Esophagus squamous epithelium (tissue), 5 donors: ENCODE data around the gene EPHX1. TPM values are rescaled to one million over a fixed set of nuclear protein-coding genes. Genes with fewer than 3 reads are reported as not detected.

ENCODE experiments used
- DNase-seq: peaks from one replicate; lab custom pipeline; 2025; lab: John Stamatoyannopoulos, UW
- H3K27ac ChIP-seq, 4 donors: fragments of 200-600 bp; sonication (generic); one replicate each; pipeline ENCODE4 v1.5.1; 2016 to 2019; ENCODE audit warnings: mild to moderate bottlenecking in 1 of 4
- H3K27me3 ChIP-seq, 4 donors: fragments of 200-600 bp; sonication (generic); 1 replicate in 3 of 4; 2 replicates in 1 of 4; pipeline versions ENCODE4 v1.5.1 to v1.6.0; 2017 to 2021; ENCODE audit warnings: antibody characterized with exemption in 1 of 4
- H3K36me3 ChIP-seq, 3 donors: fragments of 200-600 bp; sonication (generic); one replicate each; pipeline ENCODE4 v1.5.1; 2016 to 2019
- H3K4me1 ChIP-seq, 3 donors: fragments of 200-600 bp; sonication (generic); one replicate each; pipeline ENCODE4 v1.5.1; 2017 to 2019
- H3K4me3 ChIP-seq, 4 donors: fragments of 200-600 bp; sonication (generic); 1 replicate in 3 of 4; 2 replicates in 1 of 4; pipeline ENCODE4 v1.5.1; 2016 to 2019; ENCODE audit warnings: mild to moderate bottlenecking in 2 of 4, moderate library complexity in 1 of 4
- H3K9me3 ChIP-seq, 3 donors: fragments of 200-600 bp; sonication (generic); one replicate each; pipeline ENCODE4 v1.5.1; 2016 to 2019
- POLR2A ChIP-seq, 4 donors: fragments of 450-650 bp; IDR thresholded peaks; one replicate each; pipeline ENCODE4 v1.6.1; 2017; ENCODE audit warnings: antibody characterized with exemption in 4 of 4, mild to moderate bottlenecking in 4 of 4, moderate library complexity in 3 of 4
- WGBS, 2 donors: methylation state at CpG; one replicate each; pipeline ENCODE4 v1.1.5; 2018; 5-methylcytosine and 5-hydroxymethylcytosine counted together
- intact Hi-C: fragments of 100-400 bp; cut with DNase I; formaldehyde crosslinking; loops from one replicate; pipeline ENCODE4 v1.15.0; 2022
- total RNA-seq, 4 donors: library from RNA; depleted of rRNA; stranded (reverse); fragments of >200 nt; gene quantifications; one replicate each; pipeline ENCODE4 v1.1.0, GENCODE V29; 2016
- TF ChIP-seq, protein P1 (sequence below), 6 experiments: fragments of 450-650 bp in 4 of 6; fragments of 200-600 bp in 2 of 6; sonication (generic) in 2 of 6; IDR thresholded peaks; one replicate each; pipeline ENCODE4 v1.5.1; 2016 to 2019; ENCODE audit warnings: antibody characterized with exemption in 6 of 6, mild to moderate bottlenecking in 4 of 6, moderate library complexity in 4 of 6
- donor health status: DM: yes; HTN: yes; CAD: no.

EPHX1 gene
- total RNA-seq, 4 donors from 2014 or later: 78.7 to 237 (median 151) TPM

DNA sequence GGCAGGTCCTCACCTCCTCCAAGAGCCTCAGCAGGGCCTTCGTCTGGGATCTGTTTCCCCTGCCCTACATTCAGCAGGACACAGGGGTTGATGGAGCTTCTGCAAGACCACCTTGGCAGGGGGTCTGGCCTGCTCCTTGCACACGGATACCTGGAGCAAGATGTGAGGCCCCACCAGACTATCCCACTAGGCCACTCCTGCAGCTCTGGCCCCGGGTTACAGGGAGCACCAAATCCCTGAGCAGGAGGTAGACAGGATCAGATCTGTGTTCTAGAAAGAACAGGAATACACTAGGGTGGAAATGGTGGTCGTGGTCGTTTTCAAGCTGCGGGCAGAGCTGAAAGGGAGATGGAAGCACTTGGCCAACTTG is 33.5 kb downstream of the EPHX1 start:
- no peak overlapping the region for H3K4me3 ChIP-seq
- H3K9me3 ChIP-seq: no peaks in the 10 kb centered on the region
- 70 to 78% methylated on average over 5 to 6 of the region's 6 CpGs for WGBS, 2 donors
- peaks cover 6 to 26% (median 9%) of the 10 kb centered on the region in 3 donors for H3K4me1 ChIP-seq
- H3K27ac ChIP-seq: peak overlapping the region in 1 of 4 donors; percentile 5
- TF ChIP-seq, protein P1, sequence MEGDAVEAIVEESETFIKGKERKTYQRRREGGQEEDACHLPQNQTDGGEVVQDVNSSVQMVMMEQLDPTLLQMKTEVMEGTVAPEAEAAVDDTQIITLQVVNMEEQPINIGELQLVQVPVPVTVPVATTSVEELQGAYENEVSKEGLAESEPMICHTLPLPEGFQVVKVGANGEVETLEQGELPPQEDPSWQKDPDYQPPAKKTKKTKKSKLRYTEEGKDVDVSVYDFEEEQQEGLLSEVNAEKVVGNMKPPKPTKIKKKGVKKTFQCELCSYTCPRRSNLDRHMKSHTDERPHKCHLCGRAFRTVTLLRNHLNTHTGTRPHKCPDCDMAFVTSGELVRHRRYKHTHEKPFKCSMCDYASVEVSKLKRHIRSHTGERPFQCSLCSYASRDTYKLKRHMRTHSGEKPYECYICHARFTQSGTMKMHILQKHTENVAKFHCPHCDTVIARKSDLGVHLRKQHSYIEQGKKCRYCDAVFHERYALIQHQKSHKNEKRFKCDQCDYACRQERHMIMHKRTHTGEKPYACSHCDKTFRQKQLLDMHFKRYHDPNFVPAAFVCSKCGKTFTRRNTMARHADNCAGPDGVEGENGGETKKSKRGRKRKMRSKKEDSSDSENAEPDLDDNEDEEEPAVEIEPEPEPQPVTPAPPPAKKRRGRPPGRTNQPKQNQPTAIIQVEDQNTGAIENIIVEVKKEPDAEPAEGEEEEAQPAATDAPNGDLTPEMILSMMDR (IDR thresholded peaks at IDR 0.05): no peak
- no peak for TF ChIP-seq POLR2A (IDR thresholded peaks at IDR 0.05)
- H3K27me3 ChIP-seq: no peaks in the 10 kb centered on the region
- intact Hi-C loops: loop anchor here (10.0 kb wide), 2 partner anchors 69 to 369 kb away; partner anchors contain the start of gene SRP9
- no peak for DNase-seq
- peaks cover 31 to 100% (median 55%) of the 10 kb centered on the region in 3 donors for H3K36me3 ChIP-seq

DNA sequence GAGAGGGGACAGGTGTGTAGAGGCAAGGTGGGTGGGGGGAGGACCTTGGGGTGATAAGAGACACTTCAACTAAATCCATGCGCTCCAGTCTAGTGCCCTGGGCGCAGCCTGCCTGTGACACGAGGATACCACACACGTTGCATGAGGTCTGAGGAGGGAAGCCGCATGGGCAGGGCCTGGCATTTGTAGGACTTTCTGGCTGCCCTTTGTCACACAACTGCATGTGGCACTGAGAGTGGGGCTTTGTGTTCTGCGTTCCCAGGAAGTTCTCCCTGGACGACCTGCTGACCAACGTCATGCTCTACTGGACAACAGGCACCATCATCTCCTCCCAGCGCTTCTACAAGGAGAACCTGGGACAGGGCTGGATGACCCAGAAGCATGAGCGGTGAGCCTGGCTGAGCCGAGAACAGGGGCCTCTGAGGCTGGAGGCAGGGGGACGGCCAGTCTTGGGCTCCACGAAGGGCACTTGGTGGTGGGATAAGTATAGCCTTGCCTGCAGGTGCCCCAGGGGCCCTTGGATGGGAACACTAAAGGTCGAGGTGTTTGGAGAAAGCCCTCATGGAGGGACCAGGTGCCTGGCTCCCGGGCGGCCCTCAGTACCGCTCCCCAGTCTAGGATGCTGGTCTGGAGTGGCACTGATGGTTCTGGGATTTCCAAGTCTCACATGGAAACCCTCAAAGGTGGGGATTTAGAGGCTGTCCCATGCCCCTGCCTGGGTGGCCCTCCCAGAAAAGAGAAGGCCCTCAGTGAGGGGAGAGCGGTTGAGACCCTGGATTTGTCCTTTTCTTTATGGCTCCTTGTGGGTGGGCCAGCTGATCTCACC is 34.5 kb downstream of the EPHX1 start:
- intact Hi-C loops: loop anchor here (10.0 kb wide), 2 partner anchors 70 to 370 kb away; partner anchors contain the start of gene SRP9
- no peak for DNase-seq

DNA sequence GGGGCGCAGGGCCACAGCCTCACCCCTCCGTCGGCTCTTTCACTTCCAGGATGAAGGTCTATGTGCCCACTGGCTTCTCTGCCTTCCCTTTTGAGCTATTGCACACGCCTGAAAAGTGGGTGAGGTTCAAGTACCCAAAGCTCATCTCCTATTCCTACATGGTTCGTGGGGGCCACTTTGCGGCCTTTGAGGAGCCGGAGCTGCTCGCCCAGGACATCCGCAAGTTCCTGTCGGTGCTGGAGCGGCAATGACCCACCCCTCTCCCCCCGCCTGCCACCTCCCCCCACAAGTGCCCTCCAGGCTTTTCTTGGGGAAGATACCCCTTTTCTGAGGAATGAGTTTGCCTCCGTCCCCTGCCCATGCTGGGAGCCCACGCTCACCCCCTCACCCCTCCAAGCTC is 35.2 kb downstream of the EPHX1 start:
- Histone ChIP-seq H3K4me1 (peaks cover 9 to 40% (median 9%) of the 10 kb centered on the region in 3 donors), H3K4me3 (no peak overlapping the region), H3K36me3 (peaks cover 16 to 100% (median 38%) of the 10 kb centered on the region in 3 donors), H3K27me3 (no peaks in the 10 kb centered on the region), H3K27ac (peak overlapping the region in 3 of 4 donors; percentile 35 to 59 (median 54)), H3K9me3 (no peaks in the 10 kb centered on the region)
- TF ChIP-seq, protein P1 (IDR thresholded peaks at IDR 0.05): no peak
- TF ChIP-seq POLR2A (IDR thresholded peaks at IDR 0.05): no peak
- intact Hi-C loops: loop anchor here (10.0 kb wide), 2 partner anchors 70 to 370 kb away; partner anchors contain the start of gene SRP9
- no peak for DNase-seq
- WGBS, 2 donors: 85 to 100% methylated on average over 2 to 10 of the region's 14 CpGs

More for the DNA sequence above, 34.5 kb downstream of the EPHX1 start:
- Histone ChIP-seq H3K27ac (peak overlapping the region in 2 of 4 donors; percentile 35 to 59), H3K9me3 (no peaks in the 10 kb centered on the region), H3K4me1 (peaks cover 6 to 33% (median 9%) of the 10 kb centered on the region in 3 donors), H3K27me3 (no peaks in the 10 kb centered on the region), H3K4me3 (no peak overlapping the region), H3K36me3 (peaks cover 21 to 100% (median 44%) of the 10 kb centered on the region in 3 donors)
- no peak for TF ChIP-seq POLR2A (IDR thresholded peaks at IDR 0.05)
- TF ChIP-seq, protein P1 (IDR thresholded peaks at IDR 0.05): no peak
- 74 to 85% methylated on average over 14 to 15 of the region's 18 CpGs for WGBS, 2 donors

DNA sequence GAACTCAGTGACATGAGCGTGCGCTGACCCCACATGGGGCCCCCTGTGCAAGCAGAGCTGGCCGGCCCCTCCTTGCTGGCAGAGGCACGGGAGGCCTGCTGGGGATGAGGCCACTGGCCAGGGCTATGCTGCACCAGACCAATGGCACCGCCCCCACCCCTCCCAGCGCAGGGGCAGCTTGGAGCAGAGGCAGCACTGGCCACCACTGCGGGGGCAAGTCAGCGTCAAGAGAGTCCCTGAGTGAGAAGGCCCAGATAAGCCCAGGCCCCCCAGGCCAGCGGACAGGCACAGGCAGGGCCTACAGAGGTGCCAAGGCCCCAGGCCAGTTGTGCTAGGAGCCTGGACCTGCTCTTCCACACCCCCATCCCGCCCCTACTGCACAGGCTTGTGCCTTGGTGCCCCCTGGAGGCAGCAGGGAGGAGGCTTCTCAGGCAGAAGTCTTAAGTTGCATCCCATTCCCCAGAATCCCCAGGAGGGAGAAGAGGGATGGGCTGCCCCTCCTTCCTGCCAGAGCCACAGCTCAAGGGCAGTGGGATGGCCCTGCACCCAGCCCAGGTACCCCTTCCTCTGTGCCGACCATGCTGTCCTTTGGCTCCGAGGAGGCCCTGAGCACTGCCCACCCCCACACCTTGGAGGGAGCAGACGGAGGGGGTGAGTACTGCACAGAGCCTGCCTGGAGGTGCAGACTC is 35.8 kb downstream of the EPHX1 start:
- WGBS, 2 donors: 40% methylated on average over 1 of the region's 13 CpGs; no CpG with 5 or more reads in 1 of the 2 donors
- peak overlapping the region in 3 of 4 donors; percentile 35 to 59 (median 54) for H3K27ac ChIP-seq
- H3K27me3 ChIP-seq: no peaks in the 10 kb centered on the region
- intact Hi-C loops: loop anchor here (10.0 kb wide), 2 partner anchors 71 to 371 kb away; partner anchors contain the start of gene SRP9
- H3K9me3 ChIP-seq: no peaks in the 10 kb centered on the region
- H3K4me3 ChIP-seq: no peak overlapping the region
- H3K4me1 ChIP-seq: peaks cover 9 to 40% (median 10%) of the 10 kb centered on the region in 3 donors
- no peak for DNase-seq
- H3K36me3 ChIP-seq: peaks cover 16 to 99% (median 35%) of the 10 kb centered on the region in 3 donors
- TF ChIP-seq POLR2A (IDR thresholded peaks at IDR 0.05): no peak
- TF ChIP-seq, protein P1 (IDR thresholded peaks at IDR 0.05): peak; percentile 27 to 83 (median 70)
